Left ventricle myocardium inferior (tissue), 1 donor: ENCODE results near the gene HYAL3. TPM values are rescaled to one million over a fixed set of nuclear protein-coding genes. Genes with fewer than 3 reads are reported as not detected.

ENCODE experiments used
- DNase-seq: peaks from one replicate; pipeline ENCODE4 v3.0.0-alpha.2; 2020
- H3K27ac ChIP-seq: fragments of 200-600 bp; replicated peaks from 2 replicates; pipeline ENCODE4 v1.8.0; 2021
- H3K27me3 ChIP-seq: fragments of 200-600 bp; 2 replicates; pipeline ENCODE4 v1.8.0; 2021; ENCODE audit warnings: low read depth
- H3K36me3 ChIP-seq: fragments of 200-600 bp; 2 replicates; pipeline ENCODE4 v1.8.0; 2021
- H3K4me1 ChIP-seq: fragments of 200-600 bp; 2 replicates; pipeline ENCODE4 v1.8.0; 2021
- H3K4me3 ChIP-seq: fragments of 200-600 bp; 2 replicates; pipeline ENCODE4 v1.8.0; 2021; ENCODE audit warnings: mild to moderate bottlenecking, moderate library complexity
- H3K9me3 ChIP-seq: fragments of 200-600 bp; replicated peaks from 2 replicates; pipeline ENCODE4 v1.8.0; 2021
- intact Hi-C: fragments of 100-400 bp; cut with micrococcal nuclease; formaldehyde crosslinking; loops from one replicate; pipeline ENCODE4 v1.11.0; 2022
- total RNA-seq: library from RNA; stranded (reverse); fragmentation: NEBNext Ultra II Directional; extraction: Animal tissue kit (Norgen Biotek cat#: 25700); gene quantifications from one replicate; pipeline ENCODE4 v1.2.1, GENCODE V29; 2021
- TF ChIP-seq, protein P1 (sequence below): fragments of 200-600 bp; IDR thresholded peaks from 2 replicates; pipeline ENCODE4 v1.8.0; 2021; ENCODE audit warnings: antibody characterized with exemption, mild to moderate bottlenecking, borderline replicate concordance
- donor health status: DM: no; HTN: yes; CAD: no; lungs with severe emphysema.

HYAL3 gene
- total RNA-seq, 1 donor from 2014 or later, result 1.2 TPM

- H3K4me3 ChIP-seq, result peak overlapping the region; percentile 79
- peaks cover 81% of the 10 kb centered on the region for H3K4me1 ChIP-seq
- H3K27ac ChIP-seq, result peak overlapping the region; percentile 99
- H3K36me3 ChIP-seq, result peaks cover 33% of the 10 kb centered on the region
- peak; percentile 95 for DNase-seq
- no peaks in the 10 kb centered on the region for H3K27me3 ChIP-seq
- intact Hi-C loops, result no loop called here
- TF ChIP-seq, protein P1, sequence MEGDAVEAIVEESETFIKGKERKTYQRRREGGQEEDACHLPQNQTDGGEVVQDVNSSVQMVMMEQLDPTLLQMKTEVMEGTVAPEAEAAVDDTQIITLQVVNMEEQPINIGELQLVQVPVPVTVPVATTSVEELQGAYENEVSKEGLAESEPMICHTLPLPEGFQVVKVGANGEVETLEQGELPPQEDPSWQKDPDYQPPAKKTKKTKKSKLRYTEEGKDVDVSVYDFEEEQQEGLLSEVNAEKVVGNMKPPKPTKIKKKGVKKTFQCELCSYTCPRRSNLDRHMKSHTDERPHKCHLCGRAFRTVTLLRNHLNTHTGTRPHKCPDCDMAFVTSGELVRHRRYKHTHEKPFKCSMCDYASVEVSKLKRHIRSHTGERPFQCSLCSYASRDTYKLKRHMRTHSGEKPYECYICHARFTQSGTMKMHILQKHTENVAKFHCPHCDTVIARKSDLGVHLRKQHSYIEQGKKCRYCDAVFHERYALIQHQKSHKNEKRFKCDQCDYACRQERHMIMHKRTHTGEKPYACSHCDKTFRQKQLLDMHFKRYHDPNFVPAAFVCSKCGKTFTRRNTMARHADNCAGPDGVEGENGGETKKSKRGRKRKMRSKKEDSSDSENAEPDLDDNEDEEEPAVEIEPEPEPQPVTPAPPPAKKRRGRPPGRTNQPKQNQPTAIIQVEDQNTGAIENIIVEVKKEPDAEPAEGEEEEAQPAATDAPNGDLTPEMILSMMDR, result peak; percentile 98
- H3K9me3 ChIP-seq, result peaks cover 6% of the 10 kb centered on the region
Measured at GRCh38 chr3:50260027-50260941, 38.9 kb downstream of the HYAL3 start.

- Histone ChIP-seq H3K4me1 (peaks cover 81% of the 10 kb centered on the region), H3K27ac (peak overlapping the region; percentile 99), H3K27me3 (no peaks in the 10 kb centered on the region), H3K36me3 (peaks cover 38% of the 10 kb centered on the region), H3K4me3 (peak overlapping the region; percentile 79), H3K9me3 (peaks cover 6% of the 10 kb centered on the region)
- DNase-seq, result no peak
- TF ChIP-seq, protein P1, result no peak
- intact Hi-C loops, result no loop called here
Measured at GRCh38 chr3:50259432-50260026, 39.7 kb downstream of the HYAL3 start.

DNA sequence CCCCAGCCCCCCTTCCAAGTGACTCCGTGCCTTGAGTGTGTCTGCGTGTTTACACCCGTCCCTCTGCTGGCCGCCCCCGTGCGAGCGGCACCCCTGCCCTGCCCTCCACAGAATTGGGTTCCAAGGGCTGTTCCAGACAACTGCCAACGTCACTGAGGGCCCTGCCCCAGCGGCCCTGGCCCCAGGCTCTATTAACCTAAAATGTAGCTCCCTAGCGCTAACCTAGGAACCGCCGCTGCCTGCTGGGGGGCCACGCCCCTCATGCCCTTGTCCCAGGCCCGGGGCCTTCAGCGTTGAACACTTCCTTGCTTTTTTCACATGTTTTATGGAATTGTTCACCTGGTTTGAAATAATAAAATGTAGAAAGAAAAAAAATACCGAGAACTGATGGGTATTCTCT, 40.2 kb downstream of the HYAL3 start:
- peak overlapping the region; percentile 99 for H3K27ac ChIP-seq
- intact Hi-C loops, result no loop called here
- no peak for DNase-seq
- H3K27me3 ChIP-seq, result no peaks in the 10 kb centered on the region
- peaks cover 81% of the 10 kb centered on the region for H3K4me1 ChIP-seq
- TF ChIP-seq, protein P1, result no peak
- H3K9me3 ChIP-seq, result peaks cover 6% of the 10 kb centered on the region
- H3K36me3 ChIP-seq, result peaks cover 44% of the 10 kb centered on the region
- H3K4me3 ChIP-seq, result no peak overlapping the region

DNA sequence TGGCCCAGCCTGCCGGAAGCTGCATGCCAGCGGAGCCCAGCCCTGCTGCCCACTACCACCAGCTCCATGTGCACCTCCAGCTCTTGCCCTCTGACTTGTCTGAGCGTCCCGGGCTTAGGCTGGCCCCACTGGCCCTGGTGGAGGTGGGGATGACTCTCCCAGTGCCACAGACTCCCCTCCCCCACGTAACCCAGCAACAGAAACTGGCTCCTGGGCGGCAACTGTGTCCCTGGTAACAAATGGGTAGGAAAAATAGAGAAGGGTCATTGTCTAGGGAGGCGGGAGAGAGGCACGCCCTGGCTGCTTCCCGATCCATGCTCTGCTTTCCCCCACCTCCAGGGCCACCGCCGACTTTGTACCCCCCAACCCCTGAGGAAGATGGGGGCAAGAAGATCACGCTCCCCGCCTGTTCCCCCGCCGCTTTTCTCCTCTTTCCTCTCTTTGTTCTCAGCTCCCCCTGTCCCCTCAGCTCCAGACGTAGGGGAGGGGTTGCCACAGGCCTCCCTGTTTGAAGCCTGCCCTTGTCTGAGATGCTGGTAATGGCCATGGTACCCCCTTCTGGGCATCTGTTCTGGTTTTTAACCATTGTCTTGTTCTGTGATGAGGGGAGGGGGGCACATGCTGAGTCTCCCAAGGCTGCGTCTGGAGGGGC, 41.0 kb downstream of the HYAL3 start:
- no peak overlapping the region for H3K4me3 ChIP-seq
- intact Hi-C loops, result no loop called here
- peaks cover 52% of the 10 kb centered on the region for H3K36me3 ChIP-seq
- H3K27ac ChIP-seq, result peak overlapping the region; percentile 99
- TF ChIP-seq, protein P1, result no peak
- H3K27me3 ChIP-seq, result no peaks in the 10 kb centered on the region
- no peak for DNase-seq
- H3K4me1 ChIP-seq, result peaks cover 85% of the 10 kb centered on the region
- peaks cover 6% of the 10 kb centered on the region for H3K9me3 ChIP-seq
